GM18873 (cell line): ENCODE data around the gene USP12.
"Not testable (repeated sequence)": the region's sequence is repeated elsewhere in the genome, so short reads cannot be mapped to it uniquely, and the experiment has no call there.

Experiments used
- ATAC-seq: cut with Tn5 transposase; IDR thresholded peaks from one replicate; pipeline ENCODE4 v1.9.1; 2021; ENCODE audit warnings: mild to moderate bottlenecking, moderate library complexity, moderate number of reproducible peaks; ENCODE audit not compliant: unreplicated experiment, low FRiP score

The USP12 gene

GRCh38 chr13:27081893-27082679 lies 89.5 kb downstream of the USP12 start:
- ATAC-seq, result no peak

DNA sequence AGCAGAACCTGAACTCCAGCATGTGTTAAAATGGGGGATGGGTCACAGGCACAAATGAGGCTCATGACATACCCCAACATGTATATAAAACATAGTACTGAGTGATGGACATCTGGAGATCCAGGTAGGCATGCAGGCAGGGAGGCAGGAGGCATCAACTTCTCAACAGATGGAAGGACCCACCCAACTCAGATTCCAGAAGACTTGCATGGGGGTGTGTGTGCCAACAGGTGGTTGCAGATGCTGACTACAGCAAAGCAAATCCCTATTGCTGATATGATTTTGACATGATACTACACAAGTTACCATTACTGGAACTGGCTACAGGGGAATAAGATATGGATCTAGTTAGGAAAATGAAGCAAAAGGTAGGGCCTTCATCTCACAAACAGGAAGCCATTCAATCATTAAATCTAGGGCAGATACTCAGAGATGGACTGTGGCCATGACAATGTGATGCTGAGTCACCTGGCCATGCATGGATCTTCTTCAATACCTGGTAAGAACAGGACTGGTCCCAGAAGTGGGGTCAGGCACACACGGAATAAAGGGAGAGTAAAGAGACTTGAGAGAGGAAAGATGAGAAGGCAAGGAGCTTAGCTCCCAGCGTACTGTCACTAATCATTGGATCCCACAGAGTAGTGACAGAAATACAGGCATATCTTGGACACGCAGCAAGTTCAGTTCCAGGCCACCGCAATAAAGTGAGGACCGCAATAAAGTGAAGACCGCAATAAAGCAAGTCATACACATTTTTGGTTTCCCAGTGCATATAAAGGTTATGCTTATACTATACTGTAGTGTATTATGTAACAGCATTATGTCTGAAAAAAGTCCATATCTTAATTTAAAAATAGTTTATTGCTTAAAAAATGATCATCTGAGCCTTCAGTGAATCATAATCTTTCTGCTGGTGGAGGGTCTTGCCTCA lies 91.3 kb downstream of the USP12 start:
- ATAC-seq, result no peak

DNA sequence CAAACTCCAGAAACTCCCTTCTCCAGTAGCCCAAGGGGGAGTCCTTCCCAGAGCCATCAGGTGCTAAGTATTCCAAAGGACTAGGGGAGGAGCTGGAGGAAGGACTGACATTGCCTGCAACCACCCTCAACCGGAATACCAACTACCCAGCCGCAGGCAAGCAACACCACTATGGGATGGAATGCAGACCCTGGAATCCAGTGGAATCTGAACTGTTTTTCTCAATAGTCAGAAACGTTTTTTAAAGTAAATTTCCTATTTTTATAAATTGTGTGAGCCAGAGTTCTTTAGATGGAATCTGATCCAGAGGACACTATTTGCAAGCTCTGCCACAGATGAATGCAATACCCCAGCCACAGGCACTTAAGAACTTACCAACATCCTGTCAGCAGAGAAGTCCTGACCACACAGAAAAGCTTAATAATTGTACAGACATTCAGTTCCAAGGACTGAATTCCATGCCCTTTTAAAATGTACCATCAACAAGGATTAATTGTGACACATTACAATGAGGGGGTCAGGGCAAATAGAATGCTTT lies 92.1 kb downstream of the USP12 start:
- no peak for ATAC-seq

DNA sequence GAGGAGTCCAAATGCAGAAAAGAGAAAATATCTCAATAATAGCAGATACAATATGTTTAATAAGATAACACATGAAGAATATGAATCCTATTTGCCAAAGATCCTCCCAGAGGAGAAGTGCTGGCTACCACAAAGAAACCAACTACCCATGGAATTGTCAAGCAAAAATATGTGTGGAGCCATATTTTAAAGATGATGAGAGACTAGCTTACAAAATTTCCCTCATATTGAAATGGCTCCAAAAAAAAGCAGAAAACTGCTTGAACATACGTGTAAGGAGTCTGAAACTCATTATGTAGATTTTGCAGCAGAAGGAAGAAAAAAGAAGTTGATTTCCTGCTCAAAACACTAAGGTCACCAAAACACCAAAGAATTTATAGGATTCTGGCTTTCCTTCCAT lies 94.2 kb downstream of the USP12 start:
- ATAC-seq, result no peak

- no peak for ATAC-seq
Observed at GRCh38 chr13:27076421-27076820, 95.2 kb downstream of the USP12 start.

DNA sequence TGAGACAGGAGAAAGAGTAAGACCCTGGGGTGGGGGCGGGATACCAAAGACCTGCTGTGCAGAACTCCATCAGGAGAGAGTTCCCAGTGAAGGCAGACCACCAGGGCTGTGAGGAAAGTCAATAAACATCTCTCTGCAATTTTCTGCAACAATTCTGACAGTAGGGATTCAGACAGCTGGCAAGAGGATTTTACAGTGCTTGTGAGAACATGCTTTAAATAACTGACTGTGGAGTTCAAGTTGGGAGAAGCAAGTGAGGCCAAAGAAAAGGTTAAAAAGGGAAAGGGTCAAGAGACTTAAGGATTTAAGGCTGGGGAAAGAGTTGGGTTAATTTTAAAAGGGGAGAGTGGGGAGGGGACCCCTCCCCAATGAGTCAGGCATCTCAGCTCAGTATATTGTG lies 98.4 kb downstream of the USP12 start:
- no peak for ATAC-seq

GRCh38 chr13:27066123-27066522 lies 105.5 kb downstream of the USP12 start:
- not testable (repeated sequence) for ATAC-seq

GRCh38 chr13:27065582-27065981 lies 106.0 kb downstream of the USP12 start:
- no peak for ATAC-seq

DNA sequence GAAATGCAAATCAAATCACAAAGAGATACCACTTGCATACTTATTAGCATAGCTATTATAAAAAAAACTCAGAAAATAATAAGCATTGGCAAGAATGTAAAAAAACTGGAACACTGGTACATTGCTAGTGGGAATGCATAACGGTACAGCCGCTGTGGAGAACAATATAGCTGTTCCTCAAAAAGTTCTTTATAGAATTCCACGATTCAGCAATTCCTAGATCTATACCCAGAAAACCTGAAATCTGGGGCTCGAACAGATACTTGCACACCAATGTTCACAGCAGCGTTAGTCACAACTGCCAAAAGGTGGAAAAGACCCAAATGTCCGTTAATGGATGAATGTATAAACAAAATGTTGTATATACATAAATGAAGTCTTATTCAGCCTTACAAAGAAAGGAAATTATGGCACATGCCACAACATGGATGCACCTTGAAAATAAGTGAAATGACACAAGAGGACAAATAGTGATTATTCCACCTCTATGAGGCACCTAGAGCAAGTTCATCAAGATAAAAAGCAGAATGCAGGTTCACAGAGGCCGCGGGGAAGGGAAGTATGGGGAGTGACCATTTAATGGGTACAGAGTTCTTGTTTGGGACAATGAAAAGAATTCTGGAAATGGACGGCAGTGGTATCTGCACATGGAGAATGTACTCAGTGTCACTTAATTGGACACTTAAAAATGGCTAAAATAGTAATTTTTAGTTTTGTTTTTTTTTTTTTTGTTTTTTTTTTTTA lies 107.2 kb downstream of the USP12 start:
- no peak for ATAC-seq

- no peak for ATAC-seq
Observed at GRCh38 chr13:27057817-27058216, 113.8 kb downstream of the USP12 start.

- ATAC-seq, result no peak
Observed at GRCh38 chr13:27055526-27055925, 116.1 kb downstream of the USP12 start.

DNA sequence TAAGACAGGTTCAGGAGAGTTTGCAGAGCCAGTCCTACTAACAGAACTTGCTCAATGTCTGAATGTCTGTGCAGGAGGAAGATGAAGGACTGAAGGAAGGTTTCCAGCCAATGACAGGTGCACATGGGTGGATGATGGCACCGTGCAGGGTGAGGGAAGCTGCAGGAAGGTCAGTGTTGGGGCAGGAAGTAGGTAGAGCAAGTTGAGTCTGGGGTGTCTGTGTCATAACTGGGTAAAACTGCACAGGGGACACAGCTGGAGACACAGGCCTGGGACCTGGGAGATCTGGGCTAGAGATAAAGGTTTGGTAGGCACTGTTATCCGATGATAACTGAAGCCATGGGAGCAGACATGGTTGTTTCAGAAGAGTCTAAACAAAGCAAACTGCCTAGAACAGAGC lies 116.9 kb downstream of the USP12 start:
- no peak for ATAC-seq

DNA sequence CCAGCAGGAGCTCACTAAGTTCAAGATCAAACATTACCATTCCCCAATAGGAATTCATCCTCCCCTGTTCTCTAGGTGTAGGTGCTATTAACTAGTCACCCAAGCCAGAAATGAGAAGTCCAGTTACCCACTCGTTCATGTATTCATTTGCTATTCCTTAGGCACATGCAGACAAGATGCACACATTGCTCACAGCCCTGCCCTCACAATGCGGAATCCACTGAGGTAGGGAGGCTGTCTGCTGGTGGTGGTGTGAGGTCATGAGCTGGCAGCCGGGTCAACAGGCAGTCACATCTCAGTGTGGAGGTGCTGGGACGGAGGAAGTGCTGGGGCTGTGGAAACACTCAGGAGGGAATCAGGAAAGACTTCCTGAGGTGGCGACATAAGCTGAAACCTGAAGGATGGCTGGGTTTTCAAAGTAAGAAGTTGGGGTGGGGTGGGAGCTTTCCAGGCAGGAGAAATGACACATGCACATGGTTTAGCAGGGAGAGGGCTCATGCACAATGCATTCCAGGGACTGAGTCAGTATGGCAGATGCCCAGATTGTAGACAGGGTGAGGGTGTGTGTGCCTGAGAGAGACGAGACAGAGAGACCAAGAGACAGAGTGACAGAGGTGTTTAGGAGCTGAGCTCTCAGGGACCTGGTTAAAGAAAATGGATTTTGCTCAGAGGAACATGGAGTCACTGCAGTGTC lies 117.6 kb downstream of the USP12 start:
- ATAC-seq, result no peak

DNA sequence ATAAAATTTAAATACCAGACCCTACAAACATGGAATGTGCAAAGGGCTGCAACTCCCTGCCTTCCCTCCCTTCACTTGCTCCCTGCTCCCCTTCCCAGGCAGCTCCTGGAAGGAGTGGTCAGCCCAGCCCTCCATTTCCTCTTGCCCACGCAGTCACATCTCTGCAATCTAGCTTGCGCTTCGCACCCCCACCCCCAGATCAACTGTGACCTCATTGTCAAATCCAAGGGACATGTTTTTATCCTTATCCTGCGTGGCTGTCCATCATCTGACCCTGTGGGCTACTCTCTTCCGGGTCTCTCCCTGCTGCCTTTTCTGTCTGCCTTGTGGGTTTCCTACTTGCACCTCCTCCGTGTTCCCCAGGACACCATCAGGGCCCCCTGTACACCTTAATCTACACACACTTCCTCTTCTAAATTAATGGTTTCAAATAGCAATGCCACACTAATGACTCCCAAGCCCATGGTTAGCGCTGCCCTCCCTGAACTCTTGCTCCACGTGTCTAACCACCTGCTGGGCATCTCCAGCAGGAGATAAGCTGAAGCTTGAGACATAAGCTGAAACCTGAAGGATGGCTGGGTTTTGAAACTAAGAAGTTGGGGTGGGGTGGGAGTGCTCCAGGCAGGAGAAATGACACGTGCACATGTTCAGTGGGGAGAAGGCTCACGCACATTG lies 118.3 kb downstream of the USP12 start:
- no peak for ATAC-seq

DNA sequence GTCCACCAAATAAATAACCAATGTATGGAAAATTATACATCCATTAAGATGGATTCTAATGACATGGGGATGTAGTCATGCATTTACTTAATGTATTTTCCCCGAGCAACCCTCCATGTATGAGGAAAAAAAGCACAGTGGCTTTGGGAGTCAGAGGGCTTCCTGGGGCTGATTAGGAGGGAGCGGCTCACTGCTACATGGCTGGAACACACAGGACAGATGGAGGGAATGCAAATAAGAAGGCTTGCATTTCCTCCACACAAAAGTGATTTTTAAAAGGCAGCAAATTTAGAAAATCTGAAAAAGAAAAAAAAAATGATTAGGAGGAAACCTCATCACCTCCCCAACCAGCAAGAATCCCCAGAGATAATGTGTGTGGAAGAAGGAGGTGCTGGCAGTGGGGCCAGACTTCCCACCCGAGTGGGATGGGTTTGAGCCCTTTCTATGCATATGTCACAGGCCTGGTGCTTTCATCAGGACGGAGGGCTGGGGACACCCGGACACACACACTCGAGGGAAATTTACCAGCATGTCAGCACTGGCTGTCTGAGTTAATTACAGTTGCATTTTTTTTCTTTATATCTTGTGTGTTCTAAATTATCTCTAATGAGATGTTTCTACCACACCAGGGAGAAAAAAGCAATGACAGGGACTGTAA lies 118.9 kb downstream of the USP12 start:
- ATAC-seq, result no peak

GRCh38 chr13:27047081-27047480 lies 124.5 kb downstream of the USP12 start:
- no peak for ATAC-seq

GRCh38 chr13:27044837-27045570 lies 126.6 kb downstream of the USP12 start:
- no peak for ATAC-seq

- no peak for ATAC-seq
Observed at GRCh38 chr13:27043013-27043412, 128.6 kb downstream of the USP12 start.
